ENCODE measurements around the gene KRTAP2-2. TPM values are rescaled to one million over a fixed set of nuclear protein-coding genes. Genes with fewer than 3 reads are reported as not detected.
"Not testable (repeated sequence)": the region's sequence is repeated elsewhere in the genome, so short reads cannot be mapped to it uniquely, and the experiment has no call there.

Gene KRTAP2-2
- total and polyA plus RNA-seq, 8 donors, result not detected

- no peak overlapping the region for H3K27ac ChIP-seq
- ATAC-seq (no peak), FAIRE-seq (no peak), DNase-seq (no peak)
- intact Hi-C loops (cut with DNase I), result no loop called here
- no peak for TF ChIP-seq CTCF (IDR thresholded peaks at IDR 0.05)
- no peaks in the 10 kb centered on the region for H3K9me3 ChIP-seq
- no peak overlapping the region for H3K4me3 ChIP-seq
- peaks cover 0 to 7% (median 5%) of the 10 kb centered on the region in 3 donors for H3K4me1 ChIP-seq
- WGBS, 2 donors, result 92 to 94% methylated on average over 1 of the region's 1 CpG
- H3K27me3 ChIP-seq, result peaks cover 0 to 4% (median under 1%) of the 10 kb centered on the region in 4 donors
- H3K36me3 ChIP-seq, result no peaks in the 10 kb centered on the region
Measured at GRCh38 chr17:41042953-41043352, 12.1 kb downstream of the KRTAP2-2 start.

- H3K4me1 ChIP-seq; H3K36me3 ChIP-seq; H3K27me3 ChIP-seq; H3K9me3 ChIP-seq; intact Hi-C loops (cut with DNase I); FAIRE-seq; H3K4me3 ChIP-seq: not testable (repeated sequence)
- DNase-seq (peak; percentile 19 to 90 (median 70)), ATAC-seq (peak; percentile 70 to 90 (median 86))
- peak within 1 kb of the TSS in 3 of 4 donors; percentile 15 to 55 (median 26) for H3K27ac ChIP-seq
- WGBS, 2 donors, result 43 to 47% methylated on average over 12 to 14 of the region's 14 CpGs
Measured at GRCh38 chr17:41040783-41041571, 14.1 kb downstream of the KRTAP2-2 start, which contains the start of gene KRTAP1-1. TSS of gene KRTAP1-1 (minus strand) at chr17:41041450. CDS start at chr17:41041397, 53 bp downstream.

- Histone ChIP-seq H3K36me3 (no peaks in the 10 kb centered on the region), H3K9me3 (no peaks in the 10 kb centered on the region), H3K27ac (no peak overlapping the region), H3K4me3 (no peak overlapping the region), H3K27me3 (no peaks in the 10 kb centered on the region), H3K4me1 (peaks cover 0 to 7% (median 5%) of the 10 kb centered on the region in 3 donors)
- FAIRE-seq, result no peak
- TF ChIP-seq CTCF (IDR thresholded peaks at IDR 0.05), result no peak
- intact Hi-C loops (cut with DNase I), result no loop called here
- 68 to 87% methylated on average over 2 of the region's 2 CpGs for WGBS, 2 donors
- ATAC-seq, result no peak
- DNase-seq, result no peak
Measured at GRCh38 chr17:41037853-41038350, 17.1 kb downstream of the KRTAP2-2 start.

- H3K4me3 ChIP-seq, ATAC-seq, FAIRE-seq: not testable (repeated sequence)
Measured at GRCh38 chr17:41034346-41034935, 20.6 kb downstream of the KRTAP2-2 start, which contains the start of gene KRTAP1-3. TSS of gene KRTAP1-3 (minus strand) at chr17:41034874. CDS start at chr17:41034821, 53 bp downstream.

GRCh38 chr17:41029633-41030245 is 25.3 kb downstream of the KRTAP2-2 start, which contains the start of gene KRTAP1-4:
TSS of gene KRTAP1-4 (minus strand) at chr17:41030195. CDS start at chr17:41030078, 117 bp downstream.
- H3K4me3 ChIP-seq, result no peak within 1 kb of the TSS
- ATAC-seq (no peak), DNase-seq (peak in 3 of 6 donors; percentile 22 to 50 (median 42)), FAIRE-seq (no peak)
- H3K9me3 ChIP-seq, result no peaks in the 10 kb centered on the region
- H3K36me3 ChIP-seq, result no peaks in the 10 kb centered on the region
- H3K4me1 ChIP-seq, result no peaks in the 10 kb centered on the region
- no peak within 1 kb of the TSS for H3K27ac ChIP-seq
- intact Hi-C loops (cut with DNase I), result no loop called here
- no peak for TF ChIP-seq CTCF (IDR thresholded peaks at IDR 0.05)
- H3K27me3 ChIP-seq, result no peaks in the 10 kb centered on the region
- WGBS, 2 donors, result 72 to 77% methylated on average over 12 of the region's 12 CpGs

More at GRCh38 chr17:41034346-41034935, 20.6 kb downstream of the KRTAP2-2 start, which contains the start of gene KRTAP1-3:
- WGBS, 2 donors, result 78 to 83% methylated on average over 10 of the region's 10 CpGs
- H3K27ac ChIP-seq; H3K9me3 ChIP-seq; H3K36me3 ChIP-seq; H3K4me1 ChIP-seq; intact Hi-C loops (cut with DNase I); H3K27me3 ChIP-seq: not testable (repeated sequence)
- DNase-seq, result peak in 1 of 6 donors; percentile 33
